ENCODE measurements around the gene CEACAM7.

- TF ChIP-seq SUZ12 (IDR thresholded peaks at IDR 0.05) (no peak), CTBP1 (IDR thresholded peaks at IDR 0.05; ENCODE audit: borderline replicate concordance) (no peak), FOXK2 (IDR thresholded peaks at IDR 0.05) (no peak), NFRKB (IDR thresholded peaks at IDR 0.05) (no peak), ARNT (IDR thresholded peaks at IDR 0.05) (no peak), HDGF (IDR thresholded peaks at IDR 0.05; ENCODE audit: borderline replicate concordance) (no peak)
Observed at GRCh38 chr19:41666075-41666474, 22.0 kb downstream of the CEACAM7 start.

All from HEK293T (cell line).